Keratinocyte (primary cell): ENCODE data around the gene ARHGAP22. TPM values are rescaled to one million over a fixed set of nuclear protein-coding genes. Genes with fewer than 3 reads are reported as not detected.

Experiments used
- DNase-seq: peaks from one replicate; pipeline ENCODE4 v3.0.0-alpha.2; 2011; ENCODE audit warnings: low read depth, missing footprints, low spot score
- FAIRE-seq: peaks from 2 replicates; lab custom pipeline; 2011; peaks lifted over from hg19 to GRCh38; lab: Jason Lieb, UNC
- H2AFZ ChIP-seq: 2 replicates; pipeline ENCODE4 v1.6.0; 2012; ENCODE audit warnings: low read length, control low read depth, inconsistent platforms; ENCODE audit not compliant: control insufficient read depth
- H3K27ac ChIP-seq: 2 replicates; pipeline ENCODE4 v1.5.1; 2011; ENCODE audit warnings: low read length; ENCODE audit not compliant: control insufficient read depth, insufficient read depth
- H3K27me3 ChIP-seq: 3 replicates; pipeline ENCODE4 v1.6.0; 2011; ENCODE audit warnings: low read length; ENCODE audit not compliant: control insufficient read depth, insufficient read depth; ENCODE audit errors: extremely low read depth
- H3K36me3 ChIP-seq, 2 experiments: 2 replicates in 1 of 2; 3 replicates in 1 of 2; pipeline ENCODE4 v1.5.1; 2011; ENCODE audit warnings: low read length in 2 of 2, mild to moderate bottlenecking in 1 of 2; ENCODE audit not compliant: control insufficient read depth in 2 of 2, insufficient read depth in 2 of 2; ENCODE audit errors: extremely low read depth in 1 of 2
- H3K4me1 ChIP-seq: 3 replicates; pipeline ENCODE4 v1.5.1; 2011; ENCODE audit warnings: low read length; ENCODE audit not compliant: control insufficient read depth, insufficient read depth; ENCODE audit errors: extremely low read depth
- H3K4me2 ChIP-seq: 3 replicates; pipeline ENCODE4 v1.6.0; 2011; ENCODE audit warnings: low read depth, low read length; ENCODE audit not compliant: control insufficient read depth, insufficient read depth; ENCODE audit errors: extremely low read depth
- H3K4me3 ChIP-seq, 3 experiments: fragments of 200-600 bp in 1 of 3; sonication (generic) in 1 of 3; 2 replicates in 2 of 3; 3 replicates in 1 of 3; pipeline ENCODE4 v1.5.1; 2011 to 2016; ENCODE audit warnings: low read length in 3 of 3, mild to moderate bottlenecking in 3 of 3, control low read depth in 2 of 3, inconsistent platforms in 1 of 3, low read depth in 1 of 3, mixed read lengths in 1 of 3, mixed run types in 1 of 3, moderate library complexity in 1 of 3; ENCODE audit not compliant: control insufficient read depth in 2 of 3, insufficient read depth in 2 of 3; ENCODE audit errors: extremely low read depth in 1 of 3
- H3K79me2 ChIP-seq: 2 replicates; pipeline ENCODE4 v1.6.0; 2012; ENCODE audit warnings: low read length; ENCODE audit not compliant: control insufficient read depth, insufficient read depth
- H3K9ac ChIP-seq: 3 replicates; pipeline ENCODE4 v1.6.0; 2011; ENCODE audit warnings: low read length; ENCODE audit not compliant: control insufficient read depth, insufficient read depth; ENCODE audit errors: extremely low read depth
- H3K9me1 ChIP-seq: 3 replicates; pipeline ENCODE4 v1.6.0; 2011; ENCODE audit warnings: low read length; ENCODE audit not compliant: control insufficient read depth, insufficient read depth; ENCODE audit errors: extremely low read depth
- H3K9me3 ChIP-seq: 2 replicates; pipeline ENCODE4 v1.5.1; 2012; ENCODE audit warnings: low read depth, low read length; ENCODE audit not compliant: control insufficient read depth
- H4K20me1 ChIP-seq: 3 replicates; pipeline ENCODE4 v1.6.0; 2011; ENCODE audit warnings: low read length; ENCODE audit not compliant: control insufficient read depth, insufficient read depth; ENCODE audit errors: extremely low read depth
- CTCF ChIP-seq, 3 experiments: IDR thresholded peaks in 1 of 3; conservative IDR thresholded peaks in 1 of 3; optimal IDR thresholded peaks in 1 of 3; 2 replicates in 2 of 3; 3 replicates in 1 of 3; pipeline versions ENCODE3 to v1.5.1; 2011; ENCODE audit warnings: low read length in 3 of 3, mild to moderate bottlenecking in 3 of 3, moderate library complexity in 2 of 3, control low read depth in 1 of 3, inconsistent platforms in 1 of 3; ENCODE audit not compliant: insufficient read depth in 2 of 3; ENCODE audit errors: extremely low read depth in 1 of 3
- EZH2 ChIP-seq: IDR thresholded peaks from one replicate; pipeline ENCODE4 v1.6.1; 2012; ENCODE audit warnings: inconsistent platforms, mild to moderate bottlenecking, low read length, moderate library complexity
- dilution Hi-C: fragments of 300-500 bp; cut with MboI; formaldehyde crosslinking; loops from one replicate; pipeline ENCODE4 v1.7.0; 2020; ENCODE audit warnings: low sequenced_read_pairs; ENCODE audit not compliant: extremely low pct_ligation_motif_present
- polyA plus RNA-seq, 5 experiments: library from polyadenylated mRNA; depleted of rRNA in 3 of 5; stranded (reverse) in 3 of 5; stranded (forward) in 1 of 5; unstranded in 1 of 5; fragments of >200 nt; gene quantifications; 1 replicate in 1 of 5; 2 replicates in 3 of 5; 3 replicates in 1 of 5; pipeline versions ENCODE4 v1.2.1 to v1.2.3, GENCODE V29; 2011 to 2012; ENCODE audit warnings: missing spikeins in 2 of 5, low read depth in 1 of 5, low replicate concordance in 1 of 5

The ARHGAP22 gene
- polyA plus RNA-seq, 1 donor (not counting 4 experiments of a cell fraction or from before 2014, with no cell fraction given): 4.9 TPM

GRCh38 chr10:48611133-48611532 is 6.3 kb upstream of the ARHGAP22 start:
- Histone ChIP-seq H4K20me1 (no peaks in the 10 kb centered on the region), H3K36me3 (no peaks in the 10 kb centered on the region), H3K79me2 (no peaks in the 10 kb centered on the region), H3K9me3 (no peaks in the 10 kb centered on the region), H3K4me3 (no peak overlapping the region), H3K9me1 (no peaks in the 10 kb centered on the region), H3K4me2 (no peak overlapping the region), H2AFZ (no peak overlapping the region), H3K9ac (no peak overlapping the region), H3K27ac (no peak overlapping the region), H3K27me3 (peaks cover 4% of the 10 kb centered on the region), H3K4me1 (peaks cover 18% of the 10 kb centered on the region)
- DNase-seq: no peak
- FAIRE-seq: no peak
- dilution Hi-C loops: no loop called here
- TF ChIP-seq CTCF (optimal IDR thresholded peaks at IDR 0.05 in 1 of 3, IDR thresholded peaks at IDR 0.05 in 1 of 3, conservative IDR thresholded peaks at IDR 0.05 in 1 of 3; ENCODE audit: extremely low read depth in 1 of 3, insufficient read depth in 2 of 3, low read length in 3 of 3) (no peak), EZH2 (no peak)

DNA sequence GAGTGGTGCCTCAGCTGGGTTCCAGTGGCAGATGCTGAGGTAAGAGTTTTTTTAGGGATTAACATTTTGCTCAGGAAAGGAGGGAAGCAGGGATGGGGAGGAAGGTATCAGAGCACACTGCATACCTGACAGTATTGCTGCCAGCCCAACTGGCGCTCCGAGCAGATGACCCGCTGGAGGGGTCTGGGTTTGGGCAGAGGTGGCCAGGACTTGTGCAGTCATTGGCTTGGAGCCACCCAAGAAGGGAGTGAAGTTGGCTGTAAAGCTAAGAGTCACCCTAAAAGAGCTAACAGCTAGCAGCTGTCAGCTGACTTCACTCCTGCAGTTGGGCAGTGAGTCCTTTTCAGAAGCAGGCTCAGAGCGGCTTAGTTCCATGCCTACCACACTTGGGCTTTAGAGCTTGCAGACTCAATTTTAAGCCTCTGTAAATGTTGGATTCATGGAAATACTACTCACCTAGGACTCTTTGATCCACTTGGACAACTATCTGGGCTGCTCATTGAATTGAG is 5.8 kb upstream of the ARHGAP22 start:
- peaks cover 18% of the 10 kb centered on the region for H3K4me1 ChIP-seq
- no peak overlapping the region for H2AFZ ChIP-seq
- no peaks in the 10 kb centered on the region for H3K9me3 ChIP-seq
- no peaks in the 10 kb centered on the region for H3K79me2 ChIP-seq
- TF ChIP-seq EZH2 (no peak), CTCF (optimal IDR thresholded peaks at IDR 0.05 in 1 of 3, IDR thresholded peaks at IDR 0.05 in 1 of 3, conservative IDR thresholded peaks at IDR 0.05 in 1 of 3; ENCODE audit: extremely low read depth in 1 of 3, insufficient read depth in 2 of 3, low read length in 3 of 3) (no peak)
- FAIRE-seq (no peak), DNase-seq (no peak)
- peaks cover 7% of the 10 kb centered on the region for H3K27me3 ChIP-seq
- dilution Hi-C loops: no loop called here
- no peak overlapping the region for H3K27ac ChIP-seq
- H3K36me3 ChIP-seq: no peaks in the 10 kb centered on the region
- H4K20me1 ChIP-seq: no peaks in the 10 kb centered on the region
- no peaks in the 10 kb centered on the region for H3K9me1 ChIP-seq
- no peak overlapping the region for H3K4me2 ChIP-seq
- no peak overlapping the region for H3K4me3 ChIP-seq
- H3K9ac ChIP-seq: no peak overlapping the region
